Transverse colon (tissue), 4 donors: ENCODE data around the gene SCGB1C2. TPM values are rescaled to one million over a fixed set of nuclear protein-coding genes. Genes with fewer than 3 reads are reported as not detected.
"Not testable (repeated sequence)": the region's sequence is repeated elsewhere in the genome, so short reads cannot be mapped to it uniquely, and the experiment has no call there.

Source experiments
- DNase-seq: peaks from one replicate; pipeline ENCODE4 v3.0.0-alpha.2; 2019
- H3K27ac ChIP-seq, 4 donors: fragments of 200-600 bp; sonication (generic); 2 replicates each; pipeline ENCODE4 v1.5.1; 2016 to 2018; ENCODE audit warnings: inconsistent platforms in 4 of 4
- H3K27me3 ChIP-seq: fragments of 200-600 bp; sonication (generic); 2 replicates; pipeline ENCODE4 v1.5.1; 2017; ENCODE audit warnings: inconsistent platforms
- H3K36me3 ChIP-seq, 4 donors: fragments of 200-600 bp; sonication (generic); 2 replicates each; pipeline ENCODE4 v1.5.1; 2017 to 2019; ENCODE audit warnings: inconsistent platforms in 4 of 4
- H3K4me1 ChIP-seq, 4 donors: fragments of 200-600 bp; sonication (generic); 2 replicates each; pipeline ENCODE4 v1.5.1; 2017 to 2020; ENCODE audit warnings: inconsistent platforms in 4 of 4
- H3K4me3 ChIP-seq, 4 donors: fragments of 200-600 bp; sonication (generic); 1 replicate in 1 of 4; 2 replicates in 3 of 4; pipeline versions ENCODE4 v1.5.1 to v1.6.1; 2017 to 2019; ENCODE audit warnings: inconsistent platforms in 4 of 4
- H3K9me3 ChIP-seq, 2 donors: fragments of 200-600 bp; sonication (generic); 2 replicates each; pipeline ENCODE4 v1.5.1; 2017 to 2019; ENCODE audit warnings: inconsistent platforms in 2 of 2
- CTCF ChIP-seq, 5 experiments: fragments of 200-600 bp in 3 of 5; fragments of 450-650 bp in 2 of 5; sonication (generic) in 3 of 5; IDR thresholded peaks; 1 replicate in 2 of 5; 2 replicates in 3 of 5; pipeline ENCODE4 v1.5.1; 2016 to 2017; ENCODE audit warnings: antibody characterized with exemption in 5 of 5, inconsistent platforms in 3 of 5, mild to moderate bottlenecking in 2 of 5, moderate library complexity in 1 of 5
- WGBS, 2 donors: methylation state at CpG; one replicate each; pipeline ENCODE4 v1.1.5; 2018; ENCODE audit warnings: low coverage in 1 of 2; 5-methylcytosine and 5-hydroxymethylcytosine counted together
- in situ Hi-C, 4 donors: fragments of 200-750 bp; cut with MboI; loops; one replicate each; pipeline versions ENCODE4 v1.15.0 to v1.15.1; 2017; ENCODE audit warnings: low sequenced_read_pairs in 3 of 4, low pct_ligation_motif_present in 1 of 4, low pct_unique_long_range_greater_than_20kb in 1 of 4
- intact Hi-C: fragments of 100-400 bp; cut with DNase I; formaldehyde crosslinking; loops from one replicate; pipeline ENCODE4 v1.15.1; 2023; ENCODE audit warnings: low total_unique reads
- total RNA-seq, 4 donors: library from RNA; depleted of rRNA; stranded (reverse); fragments of >200 nt; gene quantifications; one replicate each; pipeline ENCODE4 v1.1.0, GENCODE V29; 2016

The SCGB1C2 gene
- not detected for total RNA-seq

GRCh38 chr17:137166-137807 lies at the start of gene SCGB1C2:
Gene SCGB1C2 (plus strand): TSS chr17:137569. CDS start chr17:137591, 22 bp downstream.
- H3K36me3 ChIP-seq, DNase-seq, in situ Hi-C loops, H3K27me3 ChIP-seq, H3K4me3 ChIP-seq, intact Hi-C loops, H3K9me3 ChIP-seq, H3K4me1 ChIP-seq, H3K27ac ChIP-seq: not testable (repeated sequence)
- no CpG with 5 or more reads among the region's 16 CpGs for WGBS, 2 donors

GRCh38 chr17:113111-113510 lies 24.3 kb upstream of the SCGB1C2 start:
- H3K36me3 ChIP-seq, H3K27ac ChIP-seq, H3K9me3 ChIP-seq, in situ Hi-C loops, H3K27me3 ChIP-seq, H3K4me1 ChIP-seq, DNase-seq, H3K4me3 ChIP-seq, intact Hi-C loops: not testable (repeated sequence)
- no CpG with 5 or more reads among the region's 5 CpGs for whole genome bisulfite sequencing, 2 donors

- H3K9me3 ChIP-seq, H3K36me3 ChIP-seq, intact Hi-C loops, in situ Hi-C loops, H3K4me3 ChIP-seq, H3K27ac ChIP-seq, H3K4me1 ChIP-seq, DNase-seq, H3K27me3 ChIP-seq: not testable (repeated sequence)
- 2 to 7% methylated on average over 3 to 4 of the region's 20 CpGs for WGBS, 2 donors
- TF ChIP-seq CTCF (IDR thresholded peaks at IDR 0.05), result peak in 3 of 5 experiments; percentile 13 to 42 (median 34)
These were observed 18.9 kb upstream of the SCGB1C2 start for GRCh38 chr17:118339-118917.

- not testable (repeated sequence) for H3K9me3 ChIP-seq
These were observed 3.4 kb upstream of the SCGB1C2 start for GRCh38 chr17:133932-134331.

GRCh38 chr17:134332-134785 lies 3.0 kb upstream of the SCGB1C2 start:
- H3K4me3 ChIP-seq, in situ Hi-C loops, H3K4me1 ChIP-seq, H3K27ac ChIP-seq, intact Hi-C loops, H3K36me3 ChIP-seq, H3K27me3 ChIP-seq, H3K9me3 ChIP-seq, DNase-seq: not testable (repeated sequence)
- TF ChIP-seq CTCF (IDR thresholded peaks at IDR 0.05), result peak in 1 of 5 experiments; percentile 4
- 70% methylated on average over 2 of the region's 25 CpGs; no CpG with 5 or more reads in 1 of the 2 donors for WGBS, 2 donors

More at GRCh38 chr17:133932-134331, 3.4 kb upstream of the SCGB1C2 start:
- DNase-seq, H3K36me3 ChIP-seq, in situ Hi-C loops, H3K27me3 ChIP-seq, H3K27ac ChIP-seq, H3K4me1 ChIP-seq, intact Hi-C loops, H3K4me3 ChIP-seq: not testable (repeated sequence)
- 100% methylated on average over 5 of the region's 40 CpGs; no CpG with 5 or more reads in 1 of the 2 donors for WGBS, 2 donors

GRCh38 chr17:135022-135421 lies 2.3 kb upstream of the SCGB1C2 start:
- in situ Hi-C loops, H3K36me3 ChIP-seq, H3K4me1 ChIP-seq, DNase-seq, H3K4me3 ChIP-seq, H3K27me3 ChIP-seq, H3K27ac ChIP-seq, intact Hi-C loops, H3K9me3 ChIP-seq: not testable (repeated sequence)
- WGBS, 2 donors, result 83 to 91% methylated on average over 5 to 6 of the region's 6 CpGs

GRCh38 chr17:135895-136294 lies 1.5 kb upstream of the SCGB1C2 start:
- H3K27ac ChIP-seq, in situ Hi-C loops, DNase-seq, intact Hi-C loops, H3K4me3 ChIP-seq, H3K9me3 ChIP-seq, H3K36me3 ChIP-seq, H3K27me3 ChIP-seq, H3K4me1 ChIP-seq: not testable (repeated sequence)
- WGBS, 2 donors, result no CpG with 5 or more reads among the region's 1 CpG
